Mammary epithelial cell (primary cell): ENCODE data around the gene OLIG3.

Experiments
- CTCF ChIP-seq, 2 donors: IDR thresholded peaks in 1 of 2; conservative IDR thresholded peaks in 1 of 2; 2 replicates each; pipeline ENCODE4 v1.5.1; 2011 to 2012; ENCODE audit warnings: inconsistent platforms in 2 of 2, low read length in 2 of 2, mild to moderate bottlenecking in 2 of 2, control low read depth in 1 of 2, low read depth in 1 of 2; ENCODE audit not compliant: insufficient read depth in 1 of 2; ENCODE audit errors: extremely low read depth in 1 of 2
- EZH2 ChIP-seq: IDR thresholded peaks from 2 replicates; pipeline ENCODE4 v1.6.1; 2012; ENCODE audit warnings: low read length, inconsistent platforms, borderline replicate concordance

GRCh38 chr6:137531376-137532092, 37.3 kb upstream of the OLIG3 start:
- TF ChIP-seq EZH2 (no peak), CTCF (conservative IDR thresholded peaks at IDR 0.05 in 1 of 2, IDR thresholded peaks at IDR 0.05 in 1 of 2; ENCODE audit: extremely low read depth in 1 of 2, insufficient read depth in 1 of 2, low read depth in 1 of 2, low read length in 2 of 2) (no peak)
